ENCODE data around the gene ADAMTSL2. TPM values are rescaled to one million over a fixed set of nuclear protein-coding genes. Genes with fewer than 3 reads are reported as not detected.

The ADAMTSL2 gene
- polyA plus RNA-seq, 1 of the 3 experiments (the other 2 are of a cell fraction) = 0.21 TPM

GRCh38 chr9:133604856-133605255 is 70.4 kb downstream of the ADAMTSL2 start:
- CTCF ChIA-PET = interaction anchor here (0.6 to 10.4 kb wide), 13 partner anchors 8 to 122 kb away, joined by 3 to 102 read pairs (median 3); partner anchors contain the start of gene DBH
- TF ChIP-seq POLR2AphosphoS5 (IDR thresholded peaks at IDR 0.05; ENCODE audit: low read depth, low read length) = no peak
- TF ChIP-seq RAD21 (IDR thresholded peaks at IDR 0.05; ENCODE audit: low read length) = peak; percentile 24

GRCh38 chr9:133605446-133605845 is 70.9 kb downstream of the ADAMTSL2 start:
- ChIA-PET POLR2A (interaction anchor here (0.6 to 18.3 kb wide), 9 partner anchors 12 to 71 kb away, joined by 3 to 261 read pairs (median 4); partner anchors contain the start of genes ADAMTSL2 and DBH), CTCF (interaction anchor here (1.3 to 10.4 kb wide), 5 partner anchors 9 to 119 kb away, joined by 3 to 102 read pairs (median 12); partner anchors contain the start of gene DBH)
- Histone ChIP-seq H4K20me1 (ENCODE audit: insufficient read depth) (no peaks in the 10 kb centered on the region), H3K36me3 (replicated peaks in 1 of 2; ENCODE audit: control insufficient read depth in 1 of 2, insufficient read depth in 2 of 2, low read length in 1 of 2) (no peaks in the 10 kb centered on the region), H3F3A (replicated peaks; ENCODE audit: insufficient read depth) (no peaks in the 10 kb centered on the region), H3K27me3 (ENCODE audit: insufficient read depth) (peaks cover 18% of the 10 kb centered on the region), H3K9ac (no peak overlapping the region), H3K4me1 (ENCODE audit: control insufficient read depth in 1 of 2, insufficient read depth in 2 of 2, low read depth in 1 of 2, low read length in 1 of 2) (peaks cover 0 to 84% of the 10 kb centered on the region in 2 experiments; a peak in 1 of 4 replicates), H3K79me2 (ENCODE audit: insufficient read depth) (no peaks in the 10 kb centered on the region), H3K4me2 (no peak overlapping the region), H3K27ac (ENCODE audit: low read depth in 2 of 2, low read length in 1 of 2) (peak overlapping the region in 1 of 2 experiments; percentile 86; a peak in 2 of 4 replicates), H3K9me2 (no peaks in the 10 kb centered on the region), H2AFZ (ENCODE audit: low read depth) (no peak overlapping the region), H3K9me3 (no peaks in the 10 kb centered on the region), H3K4me3 (ENCODE audit: low read depth in 2 of 2, low read length in 1 of 2) (no peak overlapping the region; a peak in 1 of 4 replicates)
- DNase-seq = no peak
- TF ChIP-seq RCOR1 (IDR thresholded peaks at IDR 0.05; ENCODE audit: low read length) (no peak), CHD2 (IDR thresholded peaks at IDR 0.05; ENCODE audit: low read length, partially characterized antibody) (no peak), REST (IDR thresholded peaks at IDR 0.05; ENCODE audit: low read depth, low read length) (no peak), IRF3 (IDR thresholded peaks at IDR 0.05; ENCODE audit: low read depth, low read length) (no peak), ZBTB33 (IDR thresholded peaks at IDR 0.05; ENCODE audit: borderline replicate concordance, low read depth) (no peak)
- WGBS (ENCODE audit: low lambda C conversion rate) = 73% methylated on average over 11 of the region's 17 CpGs

More at GRCh38 chr9:133604856-133605255, 70.4 kb downstream of the ADAMTSL2 start:
- H2AFZ ChIP-seq (ENCODE audit: low read depth) = no peak overlapping the region
- no peak overlapping the region for H3K4me3 ChIP-seq (ENCODE audit: low read depth in 2 of 2, low read length in 1 of 2)
- H3K4me1 ChIP-seq (ENCODE audit: control insufficient read depth in 1 of 2, insufficient read depth in 2 of 2, low read depth in 1 of 2, low read length in 1 of 2) = peaks cover 0 to 79% of the 10 kb centered on the region in 2 experiments; a peak in 1 of 4 replicates
- H4K20me1 ChIP-seq (ENCODE audit: insufficient read depth) = no peaks in the 10 kb centered on the region
- peaks cover 18% of the 10 kb centered on the region for H3K27me3 ChIP-seq (ENCODE audit: insufficient read depth)
- peak overlapping the region in 1 of 2 experiments; percentile 86; a peak in 2 of 4 replicates for H3K27ac ChIP-seq (ENCODE audit: low read depth in 2 of 2, low read length in 1 of 2)
- no peaks in the 10 kb centered on the region for H3F3A ChIP-seq (replicated peaks; ENCODE audit: insufficient read depth)
- POLR2A ChIA-PET = interaction anchor here (0.7 to 18.3 kb wide), 6 partner anchors 13 to 71 kb away, joined by 3 to 261 read pairs (median 6); partner anchors contain the start of genes ADAMTSL2 and DBH
- no peak overlapping the region for H3K9ac ChIP-seq
- no peaks in the 10 kb centered on the region for H3K36me3 ChIP-seq (replicated peaks in 1 of 2; ENCODE audit: control insufficient read depth in 1 of 2, insufficient read depth in 2 of 2, low read length in 1 of 2)
- WGBS (ENCODE audit: low lambda C conversion rate) = 31% methylated on average over 11 of the region's 14 CpGs
- peak; percentile 76 for DNase-seq
- no peaks in the 10 kb centered on the region for H3K79me2 ChIP-seq (ENCODE audit: insufficient read depth)
- H3K9me2 ChIP-seq = no peaks in the 10 kb centered on the region
- H3K4me2 ChIP-seq = no peak overlapping the region
- H3K9me3 ChIP-seq = no peaks in the 10 kb centered on the region

All from SK-N-SH (cell line).